Esophagus muscularis mucosa (tissue), 3 donors: ENCODE measurements around the gene AGO1.

Source experiments
- CTCF ChIP-seq, 3 experiments: fragments of 200-600 bp in 2 of 3; fragments of 450-650 bp in 1 of 3; sonication (generic) in 2 of 3; IDR thresholded peaks; one replicate each; pipeline ENCODE4 v1.5.1; 2017 to 2019; ENCODE audit warnings: antibody characterized with exemption in 3 of 3, mild to moderate bottlenecking in 2 of 3, moderate library complexity in 1 of 3
- POLR2AphosphoS5 ChIP-seq, 2 donors: sonication (generic); formaldehyde crosslinking; IDR thresholded peaks; one replicate each; pipeline ENCODE4 v1.6.1; 2017; ENCODE audit warnings: antibody characterized with exemption in 2 of 2

GRCh38 chr1:35923791-35924221, 40.8 kb downstream of the AGO1 start:
- no peak for TF ChIP-seq CTCF (IDR thresholded peaks at IDR 0.05)
- no peak for TF ChIP-seq POLR2AphosphoS5 (IDR thresholded peaks at IDR 0.05)
